Parathyroid adenoma (tissue), 2 donors: ENCODE results near the gene DCAF6.
"Not testable (repeated sequence)": the region's sequence is repeated elsewhere in the genome, so short reads cannot be mapped to it uniquely, and the experiment has no call there.

ENCODE experiments used
- H2AFZ ChIP-seq: fragments of 300-600 bp; sonication (generic); one replicate; pipeline ENCODE4 v1.7.0; 2017; ENCODE audit warnings: antibody characterized with exemption, mild to moderate bottlenecking
- H3K27ac ChIP-seq: fragments of 300-600 bp; sonication (generic); one replicate; pipeline ENCODE4 v1.7.0; 2017
- H3K27me3 ChIP-seq: fragments of 300-600 bp; sonication (generic); one replicate; pipeline ENCODE4 v1.7.0; 2017; ENCODE audit warnings: low read length; ENCODE audit not compliant: control insufficient read depth, insufficient read depth
- H3K36me3 ChIP-seq: fragments of 300-600 bp; sonication (generic); one replicate; pipeline ENCODE4 v1.7.0; 2017; ENCODE audit warnings: low read length; ENCODE audit not compliant: control insufficient read depth, insufficient read depth
- H3K4me1 ChIP-seq: fragments of 300-600 bp; sonication (generic); one replicate; pipeline ENCODE4 v1.7.0; 2017; ENCODE audit warnings: control low read depth
- H3K4me2 ChIP-seq: fragments of 300-600 bp; sonication (generic); one replicate; pipeline ENCODE4 v1.7.0; 2017; ENCODE audit warnings: low read length
- H3K4me3 ChIP-seq: fragments of 300-600 bp; sonication (generic); one replicate; pipeline ENCODE4 v1.7.0; 2017; ENCODE audit warnings: low read depth, low read length
- H3K79me2 ChIP-seq: fragments of 300-600 bp; sonication (generic); one replicate; pipeline ENCODE4 v1.7.0; 2017; ENCODE audit warnings: control low read depth
- H3K9ac ChIP-seq: fragments of 300-600 bp; sonication (generic); one replicate; pipeline ENCODE4 v1.7.0; 2017; ENCODE audit warnings: mild to moderate bottlenecking
- H3K9me3 ChIP-seq: fragments of 300-600 bp; sonication (generic); one replicate; pipeline ENCODE4 v1.7.0; 2017; ENCODE audit warnings: low read length; ENCODE audit not compliant: control insufficient read depth
- CTCF ChIP-seq: fragments of 300-600 bp; sonication (generic); IDR thresholded peaks from one replicate; pipeline ENCODE4 v1.7.0; 2017; ENCODE audit warnings: antibody characterized with exemption, mild to moderate bottlenecking
- donor health status: primary hyperparathyroidism.

The DCAF6 gene

GRCh38 chr1:167936068-167936929 lies at the start of gene DCAF6:
DCAF6 (plus strand) TSS chr1:167936683; CDS start chr1:167936912, 229 bp downstream.
- TF ChIP-seq CTCF: no peak
- peak within 1 kb of the TSS; percentile 87 for H3K4me2 ChIP-seq
- H3K9ac ChIP-seq: peak within 1 kb of the TSS; percentile 76

GRCh38 chr1:167887187-167887586 lies 49.3 kb upstream of the DCAF6 start:
- not testable (repeated sequence) for H3K27ac ChIP-seq, H3K4me1 ChIP-seq, H3K27me3 ChIP-seq, H3K4me2 ChIP-seq, H3K36me3 ChIP-seq, H3K4me3 ChIP-seq, H3K9ac ChIP-seq, H3K9me3 ChIP-seq, H3K79me2 ChIP-seq, H2AFZ ChIP-seq

More at GRCh38 chr1:167936068-167936929, at the start of gene DCAF6:
- Histone ChIP-seq H3K4me3 (peak within 1 kb of the TSS; percentile 80), H3K9me3 (no peaks in the 10 kb centered on the region), H3K27me3 (no peaks in the 10 kb centered on the region), H3K79me2 (peaks cover 9% of the 10 kb centered on the region), H3K36me3 (no peaks in the 10 kb centered on the region), H2AFZ (peak within 1 kb of the TSS; percentile 91), H3K27ac (peak within 1 kb of the TSS; percentile 99), H3K4me1 (no peaks in the 10 kb centered on the region)

GRCh38 chr1:167890400-167890799 lies 46.1 kb upstream of the DCAF6 start:
- no peak overlapping the region for H3K9ac ChIP-seq
- no peak overlapping the region for H3K4me3 ChIP-seq
- H3K4me1 ChIP-seq: no peaks in the 10 kb centered on the region
- H3K79me2 ChIP-seq: no peaks in the 10 kb centered on the region
- no peaks in the 10 kb centered on the region for H3K9me3 ChIP-seq
- TF ChIP-seq CTCF: no peak
- no peaks in the 10 kb centered on the region for H3K27me3 ChIP-seq
- H3K4me2 ChIP-seq: no peak overlapping the region
- H3K36me3 ChIP-seq: no peaks in the 10 kb centered on the region
- H2AFZ ChIP-seq: no peak overlapping the region
- no peak overlapping the region for H3K27ac ChIP-seq

GRCh38 chr1:167893798-167894197 lies 42.7 kb upstream of the DCAF6 start:
- Histone ChIP-seq H3K36me3 (no peaks in the 10 kb centered on the region), H2AFZ (no peak overlapping the region), H3K27me3 (no peaks in the 10 kb centered on the region), H3K4me2 (no peak overlapping the region), H3K4me3 (no peak overlapping the region), H3K9ac (no peak overlapping the region), H3K79me2 (no peaks in the 10 kb centered on the region), H3K9me3 (no peaks in the 10 kb centered on the region), H3K27ac (no peak overlapping the region), H3K4me1 (no peaks in the 10 kb centered on the region)
- TF ChIP-seq CTCF: no peak

GRCh38 chr1:167898578-167899222 lies 37.8 kb upstream of the DCAF6 start:
- no peak for TF ChIP-seq CTCF
- no peaks in the 10 kb centered on the region for H3K4me1 ChIP-seq
- no peak overlapping the region for H3K4me3 ChIP-seq
- H3K27ac ChIP-seq: no peak overlapping the region
- no peaks in the 10 kb centered on the region for H3K9me3 ChIP-seq
- H3K9ac ChIP-seq: no peak overlapping the region
- no peak overlapping the region for H2AFZ ChIP-seq
- H3K27me3 ChIP-seq: no peaks in the 10 kb centered on the region
- no peaks in the 10 kb centered on the region for H3K79me2 ChIP-seq
- no peak overlapping the region for H3K4me2 ChIP-seq
- H3K36me3 ChIP-seq: no peaks in the 10 kb centered on the region
